Naive B cell (primary cell): ENCODE results near the gene UGDH. TPM values are rescaled to one million over a fixed set of nuclear protein-coding genes. Genes with fewer than 3 reads are reported as not detected.
"Not testable (repeated sequence)": the region's sequence is repeated elsewhere in the genome, so short reads cannot be mapped to it uniquely, and the experiment has no call there.

Experiments
- ATAC-seq, 2 donors: fragments of 150-1000 bp; cut with Tn5 transposase; 2 replicates each; pipeline ENCODE4 v1.10.0; 2021; ENCODE audit warnings: low read depth in 2 of 2, mild to moderate bottlenecking in 2 of 2, moderate library complexity in 2 of 2
- DNase-seq: peaks from one replicate; pipeline ENCODE4 v3.0.0; 2022
- H3K27ac Mint-ChIP-seq, 6 donors: one replicate each; pipeline ENCODE4 v1.8.0; 2020 to 2022; ENCODE audit warnings: mild to moderate bottlenecking in 6 of 6, mixed read lengths in 6 of 6, moderate library complexity in 5 of 6, inconsistent platforms in 2 of 6
- H3K27me3 Mint-ChIP-seq, 3 donors: one replicate each; pipeline ENCODE4 v1.8.0; 2021 to 2022; ENCODE audit warnings: mixed read lengths in 3 of 3, mild to moderate bottlenecking in 1 of 3
- H3K36me3 Mint-ChIP-seq, 2 donors: one replicate each; pipeline ENCODE4 v1.8.0; 2020 to 2022; ENCODE audit warnings: mixed read lengths in 2 of 2, inconsistent platforms in 1 of 2, mild to moderate bottlenecking in 1 of 2
- H3K4me1 Mint-ChIP-seq, 3 donors: one replicate each; pipeline ENCODE4 v1.8.0; 2020 to 2022; ENCODE audit warnings: mixed read lengths in 3 of 3, inconsistent platforms in 1 of 3, mild to moderate bottlenecking in 1 of 3, moderate library complexity in 1 of 3
- H3K4me3 Mint-ChIP-seq, 8 donors: one replicate each; pipeline ENCODE4 v1.8.0; 2020 to 2022; ENCODE audit warnings: mild to moderate bottlenecking in 8 of 8, mixed read lengths in 8 of 8, moderate library complexity in 8 of 8, inconsistent platforms in 2 of 8
- H3K9me3 Mint-ChIP-seq, 7 donors: one replicate each; pipeline ENCODE4 v1.8.0; 2020 to 2022; ENCODE audit warnings: mixed read lengths in 7 of 7, mild to moderate bottlenecking in 5 of 7, inconsistent platforms in 2 of 7, moderate library complexity in 1 of 7
- polyA plus RNA-seq, 6 donors: library from polyadenylated mRNA; unstranded; fragments of 300-500 nt; fragmentation: Illumina TruSeq; gene quantifications; one replicate each; pipeline ENCODE4 v1.2.3, GENCODE V29; 2021; ENCODE audit warnings: low read depth in 6 of 6

Gene UGDH
- polyA plus RNA-seq, 6 donors from 2014 or later: 25.8 to 41.6 (median 35.2) TPM

- H3K4me1 Mint-ChIP-seq, DNase-seq, H3K27ac Mint-ChIP-seq, H3K9me3 Mint-ChIP-seq, ATAC-seq, H3K27me3 Mint-ChIP-seq, H3K4me3 Mint-ChIP-seq: not testable (repeated sequence)
- H3K36me3 Mint-ChIP-seq: peaks cover 15 to 19% of the 10 kb centered on the region in 2 donors
Measured at GRCh38 chr4:39502664-39503035, 24.6 kb downstream of the UGDH start.

GRCh38 chr4:39502019-39502663 is 25.1 kb downstream of the UGDH start:
- no peak overlapping the region for H3K4me3 Mint-ChIP-seq
- no peaks in the 10 kb centered on the region for H3K4me1 Mint-ChIP-seq
- H3K27ac Mint-ChIP-seq: no peak overlapping the region
- no peak for ATAC-seq
- peaks cover 15 to 19% of the 10 kb centered on the region in 2 donors for H3K36me3 Mint-ChIP-seq
- no peaks in the 10 kb centered on the region for H3K27me3 Mint-ChIP-seq
- no peak for DNase-seq
- no peaks in the 10 kb centered on the region for H3K9me3 Mint-ChIP-seq

- no peaks in the 10 kb centered on the region for H3K9me3 Mint-ChIP-seq
- H3K4me1 Mint-ChIP-seq: no peaks in the 10 kb centered on the region
- H3K27ac Mint-ChIP-seq: no peak overlapping the region
- DNase-seq: no peak
- ATAC-seq: no peak
- no peak overlapping the region for H3K4me3 Mint-ChIP-seq
- H3K36me3 Mint-ChIP-seq: peaks cover 15 to 17% of the 10 kb centered on the region in 2 donors
- no peaks in the 10 kb centered on the region for H3K27me3 Mint-ChIP-seq
Measured at GRCh38 chr4:39498727-39499020, 28.6 kb downstream of the UGDH start.

- ATAC-seq: no peak
- DNase-seq: no peak
- no peaks in the 10 kb centered on the region for H3K27me3 Mint-ChIP-seq
- no peak overlapping the region for H3K4me3 Mint-ChIP-seq
- no peaks in the 10 kb centered on the region for H3K9me3 Mint-ChIP-seq
- H3K27ac Mint-ChIP-seq: no peak overlapping the region
- peaks cover 12 to 15% of the 10 kb centered on the region in 2 donors for H3K36me3 Mint-ChIP-seq
- H3K4me1 Mint-ChIP-seq: no peaks in the 10 kb centered on the region
Measured at GRCh38 chr4:39497909-39498726, 29.1 kb downstream of the UGDH start.

- Mint-ChIP-seq H3K27me3 (no peaks in the 10 kb centered on the region), H3K9me3 (no peaks in the 10 kb centered on the region), H3K4me3 (no peak overlapping the region), H3K27ac (peak overlapping the region in 1 of 6 donors; percentile 16), H3K36me3 (peaks cover 7 to 12% of the 10 kb centered on the region in 2 donors), H3K4me1 (peaks cover 0 to 7% (median 0%) of the 10 kb centered on the region in 3 donors)
- no peak for ATAC-seq
- DNase-seq: no peak
Measured at GRCh38 chr4:39495446-39496213, 31.6 kb downstream of the UGDH start.

- Mint-ChIP-seq H3K36me3 (peaks cover 0 to 7% of the 10 kb centered on the region in 2 donors), H3K4me1 (peaks cover 0 to 7% (median 0%) of the 10 kb centered on the region in 3 donors), H3K4me3 (no peak overlapping the region), H3K9me3 (no peaks in the 10 kb centered on the region), H3K27ac (no peak overlapping the region), H3K27me3 (no peaks in the 10 kb centered on the region)
- DNase-seq (no peak), ATAC-seq (no peak)
Measured at GRCh38 chr4:39494354-39494753, 32.9 kb downstream of the UGDH start.

- Mint-ChIP-seq H3K4me3 (no peak overlapping the region), H3K9me3 (peaks cover 0 to 1% (median 0%) of the 10 kb centered on the region in 7 donors), H3K4me1 (peaks cover 0 to 7% (median 0%) of the 10 kb centered on the region in 3 donors), H3K36me3 (no peaks in the 10 kb centered on the region), H3K27me3 (no peaks in the 10 kb centered on the region), H3K27ac (no peak overlapping the region)
- DNase-seq: no peak
- no peak for ATAC-seq
Measured at GRCh38 chr4:39490322-39490721, 36.9 kb downstream of the UGDH start.

- H3K27me3 Mint-ChIP-seq: no peaks in the 10 kb centered on the region
- peaks cover 0 to 7% of the 10 kb centered on the region in 2 donors for H3K36me3 Mint-ChIP-seq
- H3K4me3 Mint-ChIP-seq: no peak overlapping the region
- H3K9me3 Mint-ChIP-seq: peaks cover 0 to 10% (median 7%) of the 10 kb centered on the region in 7 donors
- H3K27ac Mint-ChIP-seq: no peak overlapping the region
- ATAC-seq: no peak
- H3K4me1 Mint-ChIP-seq: no peaks in the 10 kb centered on the region
- DNase-seq: no peak
Measured at GRCh38 chr4:39486221-39486804, 40.9 kb downstream of the UGDH start.

- Mint-ChIP-seq H3K36me3 (peaks cover 0 to 7% of the 10 kb centered on the region in 2 donors), H3K9me3 (peaks cover 0 to 10% (median 7%) of the 10 kb centered on the region in 7 donors)
Measured at GRCh38 chr4:39484582-39485272, 42.5 kb downstream of the UGDH start.

GRCh38 chr4:39480902-39481695 is 46.1 kb downstream of the UGDH start:
- H3K9me3 Mint-ChIP-seq: peaks cover 0 to 10% (median 7%) of the 10 kb centered on the region in 7 donors
- DNase-seq (no peak), ATAC-seq (no peak)
- no peaks in the 10 kb centered on the region for H3K27me3 Mint-ChIP-seq
- H3K4me1 Mint-ChIP-seq: no peaks in the 10 kb centered on the region
- no peak overlapping the region for H3K27ac Mint-ChIP-seq
- peaks cover 0 to 7% of the 10 kb centered on the region in 2 donors for H3K36me3 Mint-ChIP-seq
- no peak overlapping the region for H3K4me3 Mint-ChIP-seq

More at GRCh38 chr4:39484582-39485272, 42.5 kb downstream of the UGDH start:
- Mint-ChIP-seq H3K27me3 (no peaks in the 10 kb centered on the region), H3K4me3 (no peak overlapping the region), H3K27ac (no peak overlapping the region), H3K4me1 (no peaks in the 10 kb centered on the region)
- DNase-seq: no peak
- no peak for ATAC-seq

- Mint-ChIP-seq H3K36me3 (peaks cover 0 to 7% of the 10 kb centered on the region in 2 donors), H3K4me3 (no peak overlapping the region), H3K27me3 (no peaks in the 10 kb centered on the region), H3K27ac (no peak overlapping the region), H3K9me3 (peaks cover 0 to 9% (median 6%) of the 10 kb centered on the region in 7 donors), H3K4me1 (no peaks in the 10 kb centered on the region)
- no peak for DNase-seq
- ATAC-seq: no peak
Measured at GRCh38 chr4:39480251-39480650, 47.0 kb downstream of the UGDH start.

- ATAC-seq: no peak
- Mint-ChIP-seq H3K27ac (peak overlapping the region in 1 of 6 donors; percentile 49), H3K36me3 (no peaks in the 10 kb centered on the region), H3K9me3 (no peaks in the 10 kb centered on the region), H3K4me1 (no peaks in the 10 kb centered on the region), H3K27me3 (no peaks in the 10 kb centered on the region), H3K4me3 (no peak overlapping the region)
- DNase-seq: no peak
Measured at GRCh38 chr4:39476187-39476895, 50.9 kb downstream of the UGDH start.
